HepG2 (cell line): ENCODE measurements around the gene CPPED1. TPM values are rescaled to one million over a fixed set of nuclear protein-coding genes. Genes with fewer than 3 reads are reported as not detected.

Source experiments
- ASH2L ChIP-seq: fragments of 300-600, 200-600 bp; sonication (generic); IDR thresholded peaks from 2 replicates; pipeline ENCODE4 v1.7.0; 2017; ENCODE audit warnings: low read depth, mild to moderate bottlenecking, moderate library complexity, mixed read lengths, low read length; ENCODE audit not compliant: insufficient read length
- ERF ChIP-seq: IDR thresholded peaks from 2 replicates; pipeline ENCODE4 v1.6.1; 2018; ENCODE audit warnings: missing biosample characterization, missing genetic modification reagents
- MAFF ChIP-seq: IDR thresholded peaks from 2 replicates; pipeline ENCODE4 v1.6.1; 2011; ENCODE audit warnings: low read depth, low read length, improper control_type of control experiment
- PHB2 ChIP-seq: fragments of 450-650 bp; IDR thresholded peaks from 2 replicates; pipeline ENCODE4 v1.6.1; 2018; ENCODE audit not compliant: partially characterized antibody
- PRDM15 ChIP-seq: sonication (generic); formaldehyde crosslinking; IDR thresholded peaks from 2 replicates; pipeline ENCODE4 v1.4.0; 2020; ENCODE audit warnings: missing genetic modification reagents
- REL ChIP-seq: sonication (generic); formaldehyde crosslinking; conservative IDR thresholded peaks from 2 replicates; pipeline ENCODE4 v1.8.0; 2022; ENCODE audit warnings: mild to moderate bottlenecking, missing genetic modification reagents, moderate library complexity
- SPEN ChIP-seq: sonication (generic); formaldehyde crosslinking; IDR thresholded peaks from 2 replicates; pipeline ENCODE4 v1.5.1; 2020; ENCODE audit warnings: low read depth, mild to moderate bottlenecking, missing genetic modification reagents
- TARDBP ChIP-seq: sonication (generic); formaldehyde crosslinking; IDR thresholded peaks from 2 replicates; pipeline ENCODE4 v1.8.0; 2022; ENCODE audit warnings: mild to moderate bottlenecking, missing genetic modification reagents
- TEAD3 ChIP-seq: optimal IDR thresholded peaks from 2 replicates; pipeline ENCODE3; 2016; ENCODE audit warnings: borderline replicate concordance
- U2AF1 ChIP-seq: fragments of 200-400 bp; formaldehyde crosslinking; optimal IDR thresholded peaks from 2 replicates; pipeline ENCODE3; 2017; ENCODE audit warnings: mild to moderate bottlenecking, low read depth, low read length
- ZFAT ChIP-seq: sonication (generic); formaldehyde crosslinking; conservative IDR thresholded peaks from 2 replicates; pipeline ENCODE4 v1.8.1; 2023; ENCODE audit warnings: missing genetic modification reagents, inconsistent platforms
- ZHX2 ChIP-seq, 2 experiments: sonication (generic) in 1 of 2; formaldehyde crosslinking in 1 of 2; IDR thresholded peaks; 2 replicates each; pipeline versions ENCODE4 v1.6.1 to v1.9.0; 2014 to 2022; ENCODE audit warnings: antibody characterized with exemption in 1 of 2, borderline replicate concordance in 1 of 2, inconsistent platforms in 1 of 2, low read depth in 1 of 2, missing genetic modification reagents in 1 of 2
- ZNF33A ChIP-seq: sonication (generic); formaldehyde crosslinking; IDR thresholded peaks from 2 replicates; pipeline ENCODE4 v1.5.1; 2020; ENCODE audit warnings: missing genetic modification reagents, mild to moderate bottlenecking, moderate library complexity, borderline replicate concordance
- ZNF766 ChIP-seq: sonication (generic); formaldehyde crosslinking; IDR thresholded peaks from 2 replicates; pipeline ENCODE4 v1.5.0; 2020; ENCODE audit warnings: missing genetic modification reagents, borderline replicate concordance
- ZNF878 ChIP-seq: sonication (generic); formaldehyde crosslinking; IDR thresholded peaks from 2 replicates; pipeline ENCODE4 v1.8.1; 2023; ENCODE audit warnings: mild to moderate bottlenecking, missing genetic modification reagents, moderate library complexity
- polyA plus RNA-seq, 8 experiments: library from polyadenylated mRNA; depleted of rRNA in 3 of 8; stranded (reverse) in 7 of 8; unstranded in 1 of 8; fragments of >200 nt; fragmentation: Illumina TruSeq in 4 of 8; extraction: Trizol in 4 of 8; gene quantifications; 2 replicates each; pipeline versions ENCODE4 v1.2.1 to v1.2.3, GENCODE V29; 2011 to 2016; ENCODE audit warnings: low read depth in 4 of 8, missing spikeins in 1 of 8, mixed read lengths in 1 of 8; ENCODE audit not compliant: insufficient read depth in 1 of 8
- total RNA-seq, 5 experiments: library from RNA; depleted of rRNA; stranded (reverse); fragments of >200 nt; fragmentation: Illumina TruSeq; extraction: Trizol; gene quantifications; 2 replicates each; pipeline ENCODE4 v1.2.3, GENCODE V29; 2016; ENCODE audit warnings: low read depth in 1 of 5
- TF ChIP-seq, protein P1 (sequence below): sonication (generic); formaldehyde crosslinking; IDR thresholded peaks from 2 replicates; pipeline ENCODE4 v1.4.0; 2020; ENCODE audit warnings: missing genetic modification reagents
- TF ChIP-seq, protein P2 (sequence below): sonication (generic); formaldehyde crosslinking; IDR thresholded peaks from 2 replicates; pipeline ENCODE4 v1.4.0; 2020; ENCODE audit warnings: mild to moderate bottlenecking, missing genetic modification reagents, borderline replicate concordance

CPPED1 gene
- total and polyA plus RNA-seq, 2 of the 13 experiments (the other 11 are each of a cell fraction or from before 2014, with no cell fraction given) = 66.6 to 71.3 TPM

DNA sequence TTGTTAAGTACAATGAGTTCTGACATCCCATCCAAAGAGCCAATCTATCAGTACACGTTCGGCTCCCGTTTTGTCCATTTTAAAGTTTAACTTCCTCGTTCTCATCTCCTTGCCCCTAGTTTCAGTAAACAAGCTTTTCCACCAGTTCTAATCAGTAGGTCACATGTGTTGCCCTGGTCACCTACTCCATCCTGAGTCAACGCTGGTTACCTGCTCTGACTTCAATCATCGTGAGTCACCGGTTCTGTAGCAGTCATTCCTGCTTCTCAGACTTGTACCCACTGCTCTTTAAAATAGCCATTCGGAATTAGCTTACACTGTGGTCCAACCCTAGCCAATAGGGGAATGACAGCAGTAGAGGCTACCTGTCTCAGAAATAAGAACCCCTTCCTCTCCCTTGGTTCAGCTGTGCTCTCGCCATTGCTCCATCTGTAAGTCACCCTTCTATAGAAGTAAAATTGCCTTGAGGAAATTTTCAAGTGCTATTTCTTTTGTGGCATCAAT lies 191.0 kb downstream of the CPPED1 start (continued):
- TF ChIP-seq PRDM15 (CRISPR knock-in tag) (no peak), ASH2L (no peak), U2AF1 (no peak), REL (CRISPR knock-in tag) (no peak), ERF (CRISPR knock-in tag) (peak; percentile 87), MAFF (peak; percentile 54), ZFAT (CRISPR knock-in tag) (no peak), TEAD3 (CRISPR knock-in tag) (peak; percentile 68), ZNF33A (CRISPR knock-in tag) (no peak), ZHX2 (IDR thresholded peaks at IDR 0.05; ENCODE audit: low read depth) (peak; percentile 51; the same call in 1 of the 2 replicates), ZHX2 (CRISPR knock-in tag; IDR thresholded peaks at IDR 0.05; ENCODE audit: borderline replicate concordance) (no peak), ZNF878 (no peak), TARDBP (peak; percentile 81), PHB2 (no peak), ZNF766 (CRISPR knock-in tag) (no peak), SPEN (CRISPR knock-in tag) (no peak; the same call in 1 of the 2 replicates)
- TF ChIP-seq, protein P1, sequence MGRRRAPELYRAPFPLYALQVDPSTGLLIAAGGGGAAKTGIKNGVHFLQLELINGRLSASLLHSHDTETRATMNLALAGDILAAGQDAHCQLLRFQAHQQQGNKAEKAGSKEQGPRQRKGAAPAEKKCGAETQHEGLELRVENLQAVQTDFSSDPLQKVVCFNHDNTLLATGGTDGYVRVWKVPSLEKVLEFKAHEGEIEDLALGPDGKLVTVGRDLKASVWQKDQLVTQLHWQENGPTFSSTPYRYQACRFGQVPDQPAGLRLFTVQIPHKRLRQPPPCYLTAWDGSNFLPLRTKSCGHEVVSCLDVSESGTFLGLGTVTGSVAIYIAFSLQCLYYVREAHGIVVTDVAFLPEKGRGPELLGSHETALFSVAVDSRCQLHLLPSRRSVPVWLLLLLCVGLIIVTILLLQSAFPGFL = no peak
- TF ChIP-seq, protein P2, sequence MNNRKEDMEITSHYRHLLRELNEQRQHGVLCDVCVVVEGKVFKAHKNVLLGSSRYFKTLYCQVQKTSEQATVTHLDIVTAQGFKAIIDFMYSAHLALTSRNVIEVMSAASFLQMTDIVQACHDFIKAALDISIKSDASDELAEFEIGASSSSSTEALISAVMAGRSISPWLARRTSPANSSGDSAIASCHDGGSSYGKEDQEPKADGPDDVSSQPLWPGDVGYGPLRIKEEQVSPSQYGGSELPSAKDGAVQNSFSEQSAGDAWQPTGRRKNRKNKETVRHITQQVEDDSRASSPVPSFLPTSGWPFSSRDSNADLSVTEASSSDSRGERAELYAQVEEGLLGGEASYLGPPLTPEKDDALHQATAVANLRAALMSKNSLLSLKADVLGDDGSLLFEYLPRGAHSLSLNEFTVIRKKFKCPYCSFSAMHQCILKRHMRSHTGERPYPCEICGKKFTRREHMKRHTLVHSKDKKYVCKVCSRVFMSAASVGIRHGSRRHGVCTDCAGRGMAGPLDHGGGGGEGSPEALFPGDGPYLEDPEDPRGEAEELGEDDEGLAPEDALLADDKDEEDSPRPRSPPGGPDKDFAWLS = peak; percentile 68; the same call in 1 of the 2 replicates
